Mesenteric fat pad (tissue), 1 donor: ENCODE measurements around the gene CLIC1. TPM values are rescaled to one million over a fixed set of nuclear protein-coding genes. Genes with fewer than 3 reads are reported as not detected.

Experiments
- DNase-seq: peaks from one replicate; pipeline ENCODE4 v3.0.0-alpha.2; 2020; ENCODE audit warnings: low spot score
- microRNA-seq: library from miRNA; unstranded; fragments of <30 nt; microRNA quantifications from one replicate; pipeline ENCODE4 v1.2.0, GENCODE V29; 2020; ENCODE audit warnings: borderline number of aligned reads
- total RNA-seq: library from RNA; stranded (reverse); fragmentation: NEBNext Ultra II Directional; extraction: Animal tissue kit (Norgen Biotek cat#: 25700); gene quantifications from one replicate; pipeline ENCODE4 v1.2.1, GENCODE V29; 2021
- donor health status: DM: yes; HTN: yes; CAD: no.

Gene CLIC1
- total RNA-seq, 1 donor from 2014 or later: 408 TPM

DNA sequence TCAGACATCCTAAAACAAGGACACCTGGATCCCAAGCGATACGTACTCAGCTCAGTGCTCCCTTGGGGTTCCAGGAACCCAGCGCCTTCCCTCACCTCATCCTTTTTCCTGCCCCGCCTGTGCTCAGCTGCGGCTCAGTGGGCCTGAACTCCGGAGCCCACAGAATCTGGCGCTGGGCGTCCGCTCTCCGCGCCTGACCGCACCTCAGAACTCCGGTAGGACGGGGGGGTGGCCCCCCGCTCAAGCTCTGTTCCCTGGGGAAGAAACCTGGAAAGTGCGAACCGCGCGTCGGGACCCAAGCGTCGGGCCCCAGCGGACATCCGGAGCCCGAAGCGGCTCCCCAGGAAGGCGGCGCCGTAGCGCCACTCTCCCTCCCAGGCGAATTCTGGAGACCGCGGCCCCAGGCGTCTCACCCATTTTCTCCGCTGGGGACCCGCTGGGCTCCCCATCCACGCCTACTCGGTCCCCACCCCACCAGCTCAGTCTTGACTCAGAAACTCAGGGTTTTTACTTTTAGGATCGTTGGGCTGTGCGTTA is 55.1 kb downstream of the CLIC1 start:
- DNase-seq: peak; percentile 91

Small RNA genes within 50 kb of the gene (microRNA-seq; reads per million reads assigned to microRNA genes)
- not detected for gene MIR4646

Other genes with a start within 250 kb of the CLIC1 start
- gene MICB, start 238.4 kb downstream of the CLIC1 start, total RNA-seq: 4.5 TPM
- gene MCCD1, start 207.6 kb downstream of the CLIC1 start, total RNA-seq: not detected
- gene DDX39B, start 194.5 kb downstream of the CLIC1 start, total RNA-seq: 268 TPM
- 1.1 TPM for gene ATP6V1G2, start 189.9 kb downstream of the CLIC1 start, total RNA-seq
- gene NFKBIL1, start 188.9 kb downstream of the CLIC1 start, total RNA-seq: 11.4 TPM
- gene LTA, start 164.2 kb downstream of the CLIC1 start, total RNA-seq: not detected
- gene TNF, start 161.0 kb downstream of the CLIC1 start, total RNA-seq: 1.2 TPM
- 1.4 TPM for gene LTB, start 154.1 kb downstream of the CLIC1 start, total RNA-seq
- 23.8 TPM for gene LST1, start 150.3 kb downstream of the CLIC1 start, total RNA-seq
- gene NCR3, start 143.5 kb downstream of the CLIC1 start, total RNA-seq: not detected
- 60.1 TPM for gene AIF1, start 121.3 kb downstream of the CLIC1 start, total RNA-seq
- gene PRRC2A, start 115.8 kb downstream of the CLIC1 start, total RNA-seq: 162 TPM
- gene BAG6, start 83.9 kb downstream of the CLIC1 start, total RNA-seq: 229 TPM
- 3.3 TPM for gene APOM, start 80.6 kb downstream of the CLIC1 start, total RNA-seq
- 21.6 TPM for gene C6orf47, start 75.8 kb downstream of the CLIC1 start, total RNA-seq
- 10.5 TPM for gene GPANK1, start 71.5 kb downstream of the CLIC1 start, total RNA-seq
- 125 TPM for gene CSNK2B, start 70.5 kb downstream of the CLIC1 start, total RNA-seq
- 15.5 TPM for gene LY6G5B, start 66.6 kb downstream of the CLIC1 start, total RNA-seq
- 1.9 TPM for gene LY6G5C, start 55.5 kb downstream of the CLIC1 start, total RNA-seq
- 38.8 TPM for gene ABHD16A, start 33.2 kb downstream of the CLIC1 start, total RNA-seq
- not detected for gene LY6G6F, start 29.7 kb downstream of the CLIC1 start, total RNA-seq
- not detected for gene LY6G6D, start 21.2 kb downstream of the CLIC1 start, total RNA-seq
- not detected for gene LY6G6C, start 14.8 kb downstream of the CLIC1 start, total RNA-seq
- gene MPIG6B, start 13.2 kb downstream of the CLIC1 start, total RNA-seq: not detected
- 123 TPM for gene DDAH2, start 7.2 kb downstream of the CLIC1 start, total RNA-seq
- 14.8 TPM for gene MSH5, start 3.5 kb upstream of the CLIC1 start, total RNA-seq
- 2.0 TPM for gene SAPCD1, start 26.1 kb upstream of the CLIC1 start, total RNA-seq
- 0.77 TPM for gene VWA7, start 40.8 kb upstream of the CLIC1 start, total RNA-seq
- 62.6 TPM for gene VARS1, start 59.2 kb upstream of the CLIC1 start, total RNA-seq
- gene LSM2, start 70.4 kb upstream of the CLIC1 start, total RNA-seq: 25.7 TPM
- 0.84 TPM for gene HSPA1L, start 78.8 kb upstream of the CLIC1 start, total RNA-seq
- gene HSPA1A, start 79.0 kb upstream of the CLIC1 start, total RNA-seq: 139 TPM
- 111 TPM for gene HSPA1B, start 91.2 kb upstream of the CLIC1 start, total RNA-seq
- gene NEU1, start 126.3 kb upstream of the CLIC1 start, total RNA-seq: 40.7 TPM
- gene SLC44A4, start 142.5 kb upstream of the CLIC1 start, total RNA-seq: 0.51 TPM
- gene EHMT2, start 161.2 kb upstream of the CLIC1 start, total RNA-seq: 28.4 TPM
- gene ZBTB12, start 165.6 kb upstream of the CLIC1 start, total RNA-seq: 2.9 TPM
- gene C2, start 191.2 kb upstream of the CLIC1 start, total RNA-seq: 60.8 TPM
- gene CFB, start 209.6 kb upstream of the CLIC1 start, total RNA-seq: 38.0 TPM
- 59.2 TPM for gene NELFE, start 222.4 kb upstream of the CLIC1 start, total RNA-seq
- gene SKIC2, start 222.6 kb upstream of the CLIC1 start, total RNA-seq: 52.5 TPM
- gene DXO, start 235.6 kb upstream of the CLIC1 start, total RNA-seq: 17.1 TPM
- 36.2 TPM for gene C4A, start 245.5 kb upstream of the CLIC1 start, total RNA-seq